Skeletal muscle satellite cell (primary cell): ENCODE measurements around the gene LHFPL6.

Experiments
- H3K27me3 ChIP-seq: 2 replicates; pipeline ENCODE4 v1.7.0; 2013; ENCODE audit warnings: low read length; ENCODE audit not compliant: control insufficient read depth, insufficient read depth
- H3K36me3 ChIP-seq: 2 replicates; pipeline ENCODE4 v1.7.0; 2013; ENCODE audit warnings: mild to moderate bottlenecking, control low read depth, low read length; ENCODE audit not compliant: insufficient read depth
- H3K4me1 ChIP-seq: 2 replicates; pipeline ENCODE4 v1.7.0; 2013; ENCODE audit warnings: low read length; ENCODE audit not compliant: control insufficient read depth, insufficient read depth
- H3K4me2 ChIP-seq: 2 replicates; pipeline ENCODE4 v1.7.0; 2013; ENCODE audit warnings: mild to moderate bottlenecking, low read length
- H3K4me3 ChIP-seq: 2 replicates; pipeline ENCODE4 v1.7.0; 2013; ENCODE audit warnings: low read length
- H3K9ac ChIP-seq: 2 replicates; pipeline ENCODE4 v1.7.0; 2013; ENCODE audit warnings: mild to moderate bottlenecking, low read depth, low read length, moderate library complexity
- H3K9me3 ChIP-seq: replicated peaks from 2 replicates; pipeline ENCODE4 v1.7.0; 2013; ENCODE audit warnings: mild to moderate bottlenecking, control low read depth, low read length

The LHFPL6 gene

DNA sequence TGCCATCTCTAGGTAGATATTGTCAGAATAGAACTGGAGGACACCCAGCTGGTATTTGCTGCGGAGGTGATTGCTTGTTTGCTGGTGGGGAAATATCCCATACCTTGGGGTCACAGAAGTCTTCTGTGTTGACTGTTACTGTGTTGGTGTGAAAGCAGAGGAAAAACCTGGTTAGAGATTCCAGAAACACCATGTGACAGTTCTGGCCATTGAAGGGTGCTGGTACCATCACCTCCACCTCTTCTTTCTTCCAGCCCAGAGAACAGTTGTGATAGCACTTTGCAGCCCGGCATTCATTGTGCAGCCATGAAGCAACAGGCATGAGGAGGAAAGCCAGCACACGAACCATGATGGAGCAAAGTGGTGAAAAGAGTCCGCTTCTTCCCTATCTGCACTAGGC lies 4.9 kb upstream of the LHFPL6 start:
- H3K9ac ChIP-seq, result no peak overlapping the region
- no peaks in the 10 kb centered on the region for H3K36me3 ChIP-seq
- no peaks in the 10 kb centered on the region for H3K9me3 ChIP-seq
- no peak overlapping the region for H3K4me2 ChIP-seq
- no peaks in the 10 kb centered on the region for H3K27me3 ChIP-seq
- no peaks in the 10 kb centered on the region for H3K4me1 ChIP-seq
- no peak overlapping the region for H3K4me3 ChIP-seq

DNA sequence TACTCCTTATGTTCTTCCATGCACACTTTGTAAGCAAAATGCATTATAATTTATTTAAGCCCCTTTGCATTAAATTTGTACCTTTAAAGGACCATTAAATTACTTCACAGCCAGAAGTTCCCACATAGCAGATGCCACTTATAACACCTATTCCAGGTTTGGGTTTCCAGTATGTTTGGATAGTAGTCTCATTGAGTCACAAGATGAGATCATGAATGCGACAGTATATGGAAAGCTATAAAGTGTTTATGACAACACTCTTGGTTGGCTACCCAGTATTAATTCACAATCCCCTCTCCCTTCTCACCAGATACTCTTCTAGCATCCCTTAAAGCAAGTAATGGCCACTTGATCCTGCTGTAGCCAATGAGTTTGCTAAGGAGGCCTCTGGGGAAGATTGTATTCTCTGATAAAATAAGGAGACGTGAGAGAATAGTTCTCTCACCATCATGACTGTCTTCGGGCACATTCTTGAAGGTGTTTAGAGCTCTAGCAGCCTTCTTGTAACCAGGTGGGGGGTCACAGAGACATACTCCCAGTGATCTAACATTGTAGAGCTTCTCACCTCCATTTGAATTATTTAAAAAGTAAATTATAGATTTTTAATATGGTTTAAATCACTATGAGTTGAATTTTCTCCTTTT lies 2.8 kb upstream of the LHFPL6 start:
- H3K4me2 ChIP-seq, result no peak overlapping the region
- H3K9me3 ChIP-seq, result no peaks in the 10 kb centered on the region
- no peaks in the 10 kb centered on the region for H3K27me3 ChIP-seq
- H3K4me1 ChIP-seq, result peaks cover 5% of the 10 kb centered on the region
- H3K36me3 ChIP-seq, result peaks cover 4% of the 10 kb centered on the region
- no peak overlapping the region for H3K9ac ChIP-seq
- no peak overlapping the region for H3K4me3 ChIP-seq

DNA sequence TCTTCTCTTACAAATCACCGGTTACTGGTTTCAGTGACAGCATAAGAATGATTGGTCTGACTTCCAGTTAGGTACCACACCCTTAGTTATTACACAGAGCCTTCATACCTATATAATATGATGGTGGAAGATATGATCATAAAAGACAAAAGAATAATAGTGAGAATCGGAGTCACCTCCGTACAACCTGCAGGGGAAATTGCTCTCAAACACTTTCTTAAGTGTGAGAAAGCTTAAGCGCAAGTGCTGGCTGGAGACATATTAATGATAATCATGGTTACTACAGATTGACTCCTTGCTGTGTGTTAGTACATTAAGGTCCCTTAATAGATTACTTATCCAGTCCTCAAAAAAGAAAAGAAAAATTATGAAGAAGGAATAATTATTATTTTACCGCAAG lies 1.8 kb upstream of the LHFPL6 start:
- H3K4me3 ChIP-seq, result no peak overlapping the region
- H3K9me3 ChIP-seq, result no peaks in the 10 kb centered on the region
- no peak overlapping the region for H3K9ac ChIP-seq
- H3K4me1 ChIP-seq, result peaks cover 16% of the 10 kb centered on the region
- peaks cover 5% of the 10 kb centered on the region for H3K36me3 ChIP-seq
- H3K27me3 ChIP-seq, result no peaks in the 10 kb centered on the region
- H3K4me2 ChIP-seq, result no peak overlapping the region

DNA sequence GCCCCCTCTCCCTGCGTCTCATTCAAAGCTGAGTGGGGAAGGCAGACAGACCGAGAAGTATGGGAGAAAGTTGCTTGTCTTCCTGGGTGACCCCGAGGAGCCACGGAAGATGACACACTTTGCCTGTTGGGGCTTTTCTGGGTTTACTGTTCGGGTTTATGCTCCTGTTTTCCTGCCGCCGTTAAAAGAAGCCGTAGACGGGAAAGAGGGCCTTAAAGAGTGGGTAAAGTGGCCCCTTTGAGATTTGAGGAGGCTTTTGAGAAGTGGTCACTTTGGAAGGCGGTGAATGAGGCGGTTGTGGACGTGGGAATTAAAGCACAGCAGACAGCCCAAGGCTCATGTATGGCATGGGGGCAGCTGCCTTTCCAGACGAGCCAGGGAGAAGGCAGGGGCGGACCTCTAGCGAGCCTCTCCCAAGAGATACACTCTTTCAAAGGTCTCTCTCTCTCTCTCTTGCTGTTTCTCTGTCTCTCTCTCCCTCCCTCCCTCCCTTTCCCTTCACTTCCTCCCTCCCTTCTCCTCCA lies 493 bp upstream of the LHFPL6 start:
- peak overlapping the region; percentile 92 for H3K9ac ChIP-seq
- no peaks in the 10 kb centered on the region for H3K9me3 ChIP-seq

DNA sequence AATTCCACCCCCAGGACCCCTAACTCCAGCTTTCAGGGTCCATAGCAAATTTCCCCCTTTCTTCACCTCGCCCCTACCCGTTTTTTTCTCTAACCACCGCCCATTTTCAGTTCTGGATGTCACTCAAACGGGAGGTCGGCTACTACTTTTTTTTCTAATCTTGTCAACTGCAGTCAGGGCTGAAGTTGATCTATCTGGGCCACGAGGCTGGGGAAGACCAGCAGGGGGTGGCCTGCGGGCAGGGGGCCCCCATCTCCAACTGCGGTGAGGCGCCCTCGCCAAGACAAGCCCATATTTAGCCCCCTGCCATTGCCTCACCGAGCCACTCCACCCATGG lies 748 bp downstream of the LHFPL6 start:
- no peaks in the 10 kb centered on the region for H3K27me3 ChIP-seq
- peak overlapping the region; percentile 99 for H3K4me2 ChIP-seq
- H3K4me1 ChIP-seq, result peaks cover 29% of the 10 kb centered on the region
- H3K9me3 ChIP-seq, result no peaks in the 10 kb centered on the region
- H3K9ac ChIP-seq, result peak overlapping the region; percentile 92
- peaks cover 5% of the 10 kb centered on the region for H3K36me3 ChIP-seq
- H3K4me3 ChIP-seq, result peak overlapping the region; percentile 91

More for the DNA sequence above, 493 bp upstream of the LHFPL6 start:
- Histone ChIP-seq H3K27me3 (no peaks in the 10 kb centered on the region), H3K36me3 (peaks cover 5% of the 10 kb centered on the region), H3K4me1 (peaks cover 18% of the 10 kb centered on the region), H3K4me3 (peak overlapping the region; percentile 91), H3K4me2 (peak overlapping the region; percentile 99)

DNA sequence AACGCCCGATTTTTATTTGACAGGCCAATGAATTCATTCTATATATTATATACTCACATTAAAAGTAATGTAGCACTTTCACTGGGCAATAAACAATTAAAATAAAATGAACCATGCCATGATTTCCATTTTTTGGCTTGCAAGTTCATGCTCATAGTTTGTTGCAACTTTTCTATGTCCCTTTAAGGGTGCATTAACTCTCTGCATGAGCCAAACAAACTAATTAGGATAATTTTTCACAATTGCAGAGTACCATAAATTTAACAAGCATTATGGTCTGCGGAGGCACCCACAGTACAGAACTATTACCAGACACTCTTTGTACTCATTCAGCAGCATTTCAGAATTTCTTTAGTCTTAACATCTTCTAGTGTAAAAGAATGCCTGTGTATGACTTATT lies 1.4 kb downstream of the LHFPL6 start:
- H3K4me1 ChIP-seq, result peaks cover 35% of the 10 kb centered on the region
- peaks cover 5% of the 10 kb centered on the region for H3K36me3 ChIP-seq
- peak overlapping the region; percentile 99 for H3K4me2 ChIP-seq
- H3K9ac ChIP-seq, result peak overlapping the region; percentile 92
- H3K9me3 ChIP-seq, result no peaks in the 10 kb centered on the region
- H3K4me3 ChIP-seq, result peak overlapping the region; percentile 91
- H3K27me3 ChIP-seq, result no peaks in the 10 kb centered on the region

DNA sequence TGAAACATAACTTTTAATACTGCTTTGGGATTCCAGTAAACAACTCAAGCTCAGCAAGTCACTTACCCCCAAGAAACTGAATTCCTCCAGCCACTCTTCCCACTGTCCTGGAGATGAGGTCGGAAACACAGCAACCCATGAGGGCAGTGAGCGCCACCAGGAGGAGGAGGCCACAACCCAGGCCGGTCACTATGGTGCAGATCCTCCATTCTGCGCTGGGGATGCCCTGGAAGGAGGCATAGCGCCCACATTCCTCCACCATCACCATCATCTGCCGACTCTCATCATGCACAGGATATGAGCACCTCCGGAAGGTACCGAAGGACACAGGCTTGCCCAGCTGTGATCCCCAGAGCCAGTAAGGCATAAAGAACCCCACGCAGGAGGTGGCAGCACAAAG lies 2.2 kb downstream of the LHFPL6 start:
- peaks cover 5% of the 10 kb centered on the region for H3K36me3 ChIP-seq
- peak overlapping the region; percentile 91 for H3K4me3 ChIP-seq
- no peaks in the 10 kb centered on the region for H3K9me3 ChIP-seq
- no peaks in the 10 kb centered on the region for H3K27me3 ChIP-seq
- H3K4me2 ChIP-seq, result peak overlapping the region; percentile 99
- H3K4me1 ChIP-seq, result peaks cover 40% of the 10 kb centered on the region
- no peak overlapping the region for H3K9ac ChIP-seq

DNA sequence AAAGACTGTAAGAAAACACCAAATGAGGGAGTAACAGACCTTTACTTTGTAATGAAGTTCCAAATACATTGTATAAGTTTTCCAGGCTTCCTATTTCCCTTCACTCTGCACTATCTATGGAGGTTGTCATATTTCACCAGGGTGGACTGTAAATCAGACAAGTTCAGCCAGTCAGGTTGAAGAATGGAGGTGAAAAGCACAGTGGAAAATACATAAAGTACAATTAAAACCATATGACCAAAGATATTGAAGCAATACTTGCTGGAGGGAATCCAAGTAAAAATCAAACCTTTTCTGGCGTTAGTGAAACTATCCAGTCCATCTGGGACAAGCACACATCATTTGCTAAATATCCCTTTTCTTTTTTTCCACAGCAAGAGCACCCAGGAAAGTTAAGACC lies 3.2 kb downstream of the LHFPL6 start:
- Histone ChIP-seq H3K27me3 (no peaks in the 10 kb centered on the region), H3K4me1 (peaks cover 40% of the 10 kb centered on the region), H3K36me3 (peaks cover 10% of the 10 kb centered on the region), H3K4me2 (peak overlapping the region; percentile 99), H3K9ac (no peak overlapping the region), H3K9me3 (no peaks in the 10 kb centered on the region), H3K4me3 (peak overlapping the region; percentile 50)

DNA sequence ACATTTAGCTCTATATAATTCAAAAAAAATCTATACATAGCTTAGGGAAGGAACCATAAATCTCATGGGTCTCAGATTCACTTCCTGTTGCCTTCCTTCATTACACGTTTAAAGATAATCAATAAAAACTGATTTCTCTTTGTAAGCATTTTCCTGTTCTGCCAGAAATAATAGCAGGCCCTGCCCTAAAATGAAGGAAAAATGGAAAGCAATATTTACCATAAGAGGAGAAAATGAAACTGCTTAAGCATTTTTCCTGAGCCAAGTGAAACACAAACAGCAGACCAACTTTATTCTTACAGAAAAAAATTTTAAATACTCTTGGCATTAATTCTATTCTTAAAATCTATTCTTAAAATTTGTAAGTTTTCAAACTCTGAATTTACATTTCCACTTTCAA lies 4.0 kb downstream of the LHFPL6 start:
- H3K9ac ChIP-seq, result no peak overlapping the region
- H3K4me2 ChIP-seq, result peak overlapping the region; percentile 99
- no peaks in the 10 kb centered on the region for H3K9me3 ChIP-seq
- peaks cover 10% of the 10 kb centered on the region for H3K36me3 ChIP-seq
- H3K4me1 ChIP-seq, result peaks cover 40% of the 10 kb centered on the region
- H3K27me3 ChIP-seq, result no peaks in the 10 kb centered on the region
- peak overlapping the region; percentile 50 for H3K4me3 ChIP-seq

DNA sequence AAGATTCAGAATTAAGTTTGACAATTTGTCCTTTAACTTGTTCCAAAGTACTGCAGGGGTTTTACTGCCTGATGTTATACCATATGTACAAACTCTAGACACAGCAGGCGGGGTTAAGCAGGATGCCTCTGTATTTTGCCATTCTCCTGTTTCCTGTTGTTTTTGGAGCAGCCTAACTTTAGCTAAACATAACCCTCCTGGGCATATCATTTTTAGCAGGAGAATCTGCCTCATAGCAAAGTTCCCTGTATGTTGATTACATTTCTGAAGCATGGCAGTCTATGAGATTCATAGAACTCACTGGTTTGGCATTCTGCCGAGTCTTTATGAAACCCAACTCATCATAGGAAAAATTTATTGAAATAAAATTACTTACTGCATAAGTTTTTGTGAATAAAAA lies 5.2 kb downstream of the LHFPL6 start:
- peaks cover 10% of the 10 kb centered on the region for H3K36me3 ChIP-seq
- H3K27me3 ChIP-seq, result no peaks in the 10 kb centered on the region
- no peaks in the 10 kb centered on the region for H3K9me3 ChIP-seq
- no peak overlapping the region for H3K4me3 ChIP-seq
- H3K4me2 ChIP-seq, result peak overlapping the region; percentile 65
- H3K4me1 ChIP-seq, result peaks cover 40% of the 10 kb centered on the region
- H3K9ac ChIP-seq, result no peak overlapping the region

DNA sequence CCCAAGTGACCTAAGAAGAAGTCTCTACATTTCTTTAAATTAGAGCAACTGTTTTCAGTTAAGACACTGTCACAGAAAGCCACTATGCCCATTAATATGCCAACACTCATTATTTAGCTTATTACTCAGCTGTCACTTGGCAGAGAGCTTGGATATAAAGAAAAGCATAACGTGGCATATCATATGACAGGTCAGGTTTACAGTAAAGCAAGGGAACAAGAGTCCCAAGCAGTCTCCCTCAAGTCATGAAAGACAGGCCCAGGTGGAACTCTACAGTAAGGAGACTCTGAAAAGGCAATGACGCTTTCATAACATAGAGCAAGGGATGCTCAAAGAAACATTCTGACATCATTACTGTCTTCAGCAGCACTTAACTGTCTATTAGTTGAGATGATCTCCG lies 6.3 kb downstream of the LHFPL6 start:
- H3K27me3 ChIP-seq, result no peaks in the 10 kb centered on the region
- H3K4me1 ChIP-seq, result peaks cover 40% of the 10 kb centered on the region
- peaks cover 10% of the 10 kb centered on the region for H3K36me3 ChIP-seq
- H3K9me3 ChIP-seq, result no peaks in the 10 kb centered on the region
- H3K4me2 ChIP-seq, result peak overlapping the region; percentile 65
- H3K4me3 ChIP-seq, result no peak overlapping the region
- no peak overlapping the region for H3K9ac ChIP-seq

DNA sequence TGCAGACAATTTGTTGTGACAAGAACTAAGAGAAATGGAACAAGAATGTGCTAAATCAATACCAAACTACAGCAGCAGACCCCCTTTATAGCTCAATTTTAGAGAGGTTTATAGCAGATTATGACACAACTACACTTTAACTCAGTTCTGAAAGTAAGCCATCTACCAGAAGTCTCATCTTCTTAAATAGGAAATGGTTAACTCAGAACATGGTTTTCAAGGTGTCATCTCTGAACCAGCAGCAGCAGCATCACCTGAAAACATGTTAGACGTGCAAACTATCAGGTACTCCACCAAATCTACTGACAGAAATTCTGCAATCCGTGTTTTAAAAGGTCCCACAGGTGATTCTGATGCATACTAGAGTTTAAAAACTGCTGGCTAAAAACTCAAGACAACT lies 6.8 kb downstream of the LHFPL6 start:
- Histone ChIP-seq H3K9me3 (no peaks in the 10 kb centered on the region), H3K36me3 (peaks cover 10% of the 10 kb centered on the region), H3K9ac (no peak overlapping the region), H3K4me3 (no peak overlapping the region), H3K27me3 (no peaks in the 10 kb centered on the region), H3K4me2 (no peak overlapping the region), H3K4me1 (peaks cover 38% of the 10 kb centered on the region)
